Stimulated activated CD4-positive, alpha-beta T cell treated with anti-CD3 and anti-CD28 coated beads, Interleukin-2, amount 100 ng/mL, for 24 hours (primary cell): ENCODE results near the gene SPACA7.

ENCODE experiments used
- DNase-seq, 2 donors: peaks; one replicate each; pipeline ENCODE4 v3.0.0-alpha.2; 2020

Gene SPACA7, protein sequence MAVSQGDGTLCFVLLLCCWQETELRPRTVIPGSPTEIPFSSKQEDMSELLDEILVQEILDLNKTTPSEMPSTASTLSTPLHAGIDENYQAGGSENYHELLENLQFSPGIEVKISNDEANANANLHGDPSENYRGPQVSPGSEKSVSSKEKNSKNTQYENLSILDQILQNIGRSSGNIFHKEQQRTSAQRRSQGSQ

DNA sequence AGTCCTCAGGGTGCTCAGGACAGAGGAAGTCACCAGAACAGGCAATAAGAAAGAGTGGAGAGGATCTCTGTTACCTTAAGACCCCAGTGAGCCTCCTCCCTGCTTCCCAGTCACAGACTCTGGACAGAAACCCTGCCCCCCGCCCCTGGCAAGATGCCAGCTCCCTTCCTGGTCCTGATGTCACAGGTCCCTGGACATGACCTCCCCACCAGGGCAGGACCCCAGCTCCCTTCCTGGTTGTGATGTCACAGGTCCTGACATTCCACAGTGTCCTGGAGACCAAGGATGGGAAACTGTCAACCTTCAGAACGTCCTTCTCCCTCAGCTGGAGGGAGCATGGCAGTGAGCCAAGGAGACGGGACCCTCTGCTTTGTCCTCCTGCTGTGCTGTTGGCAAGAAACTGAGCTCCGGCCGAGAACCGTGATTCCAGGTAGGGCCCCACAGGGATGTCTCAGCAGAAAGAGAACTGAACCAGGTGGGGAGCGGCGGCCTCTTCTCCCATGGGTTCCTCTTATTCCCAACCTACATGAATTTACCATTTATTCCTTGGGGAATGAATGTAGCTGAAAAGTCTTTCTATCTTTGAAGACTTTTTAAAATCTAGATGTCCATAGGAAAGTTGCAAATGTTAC, at the start of gene SPACA7:
SPACA7 (plus strand) TSS at position 306 of the 632 bp plus-strand sequence; CDS start at position 337, 31 bp downstream.
- DNase-seq: no peak

DNA sequence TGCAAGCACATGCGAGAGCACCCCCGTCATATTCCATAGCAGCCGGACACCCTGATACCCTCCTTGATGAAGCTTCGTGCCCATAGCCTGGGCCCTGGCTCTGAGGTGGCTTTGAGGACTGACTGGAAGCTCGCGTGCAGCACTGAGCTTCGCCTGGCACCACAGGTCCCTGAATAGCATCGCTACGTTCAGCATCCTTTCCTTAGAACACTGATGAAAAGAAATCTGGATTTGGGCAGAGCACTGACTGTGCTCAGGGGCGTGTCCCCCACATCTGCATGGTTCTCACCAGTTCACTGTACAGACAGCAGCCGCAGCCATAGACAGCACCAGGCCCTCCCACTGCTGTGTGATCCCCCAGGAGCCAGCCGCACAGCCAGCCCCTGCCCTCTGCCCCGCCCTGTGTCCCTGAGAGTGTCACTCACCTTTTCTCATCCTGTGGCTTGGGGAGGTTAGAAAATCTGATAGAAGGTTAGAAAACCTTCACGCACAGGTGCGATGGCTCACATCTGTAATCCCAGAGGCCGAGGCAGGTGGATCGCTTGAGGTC, 49.3 kb upstream of the SPACA7 start:
- no peak for DNase-seq

- DNase-seq: no peak
These were observed 47.2 kb upstream of the SPACA7 start for GRCh38 chr13:112328936-112329335.

DNA sequence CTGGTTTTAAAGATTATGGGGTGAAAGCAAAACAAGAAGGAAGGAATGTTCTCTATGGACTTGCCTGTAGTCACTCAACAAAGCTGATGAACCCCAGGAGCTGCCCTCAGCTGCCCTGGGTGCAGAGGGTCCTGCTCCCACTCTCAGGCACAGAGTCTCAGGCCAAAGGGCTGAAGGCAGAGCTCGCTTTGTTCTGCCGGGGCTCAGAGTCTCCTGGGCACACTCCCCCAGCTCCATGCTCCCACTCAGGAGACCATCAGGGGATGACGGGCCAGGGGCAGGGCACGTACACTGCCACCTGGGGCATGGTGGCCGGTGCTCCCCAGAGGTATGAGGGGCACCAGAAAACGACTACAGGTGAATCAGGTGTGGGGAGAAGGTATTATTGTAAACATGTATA, 46.8 kb upstream of the SPACA7 start:
- DNase-seq: no peak

GRCh38 chr13:112330066-112330465, 46.1 kb upstream of the SPACA7 start:
- no peak for DNase-seq

DNA sequence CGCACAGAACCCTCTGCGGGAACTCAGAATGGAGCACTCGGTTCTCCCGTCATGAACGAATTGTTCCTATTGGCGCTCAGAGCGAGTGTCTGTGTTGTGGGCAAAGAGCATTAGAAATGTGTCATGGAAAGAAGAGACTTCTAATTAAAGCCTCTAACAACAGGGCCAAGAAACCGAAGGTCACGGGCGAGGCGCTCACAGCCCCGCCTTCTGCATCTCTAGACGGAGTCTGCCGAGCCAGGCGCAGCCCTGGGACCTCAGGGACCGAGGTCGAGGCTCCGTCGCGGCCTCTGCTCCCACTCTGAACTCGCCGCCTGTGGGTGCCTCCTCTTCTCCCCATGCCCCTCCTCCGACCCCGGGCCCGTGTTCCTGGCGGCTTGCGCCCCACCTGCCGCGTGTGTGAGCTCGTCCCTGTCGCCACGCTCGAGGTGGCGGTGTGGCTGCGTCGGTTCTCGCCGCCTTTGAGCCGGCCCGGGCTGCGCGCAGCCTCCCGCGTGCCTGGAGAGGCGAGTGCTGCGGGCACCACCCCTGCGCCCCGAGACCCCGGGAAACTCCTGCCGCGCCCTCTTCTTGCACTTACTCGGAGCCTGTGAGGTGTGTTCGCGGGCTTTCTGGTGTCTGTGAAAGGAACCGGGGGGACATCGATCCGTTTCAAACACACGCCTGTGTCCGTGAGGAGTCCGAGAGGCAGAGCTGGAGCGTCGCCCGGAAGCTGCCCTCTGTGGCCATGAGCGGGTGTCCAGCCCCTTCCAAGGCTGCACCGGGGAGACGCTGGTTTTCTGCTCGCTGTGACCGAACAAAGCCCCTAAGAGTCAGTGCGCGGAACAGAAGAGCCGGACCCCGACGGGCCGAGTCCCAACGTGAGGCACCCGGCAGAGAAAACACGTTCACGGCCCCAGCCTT, 45.4 kb upstream of the SPACA7 start:
- no peak for DNase-seq

GRCh38 chr13:112331675-112332074, 44.5 kb upstream of the SPACA7 start:
- DNase-seq: no peak

DNA sequence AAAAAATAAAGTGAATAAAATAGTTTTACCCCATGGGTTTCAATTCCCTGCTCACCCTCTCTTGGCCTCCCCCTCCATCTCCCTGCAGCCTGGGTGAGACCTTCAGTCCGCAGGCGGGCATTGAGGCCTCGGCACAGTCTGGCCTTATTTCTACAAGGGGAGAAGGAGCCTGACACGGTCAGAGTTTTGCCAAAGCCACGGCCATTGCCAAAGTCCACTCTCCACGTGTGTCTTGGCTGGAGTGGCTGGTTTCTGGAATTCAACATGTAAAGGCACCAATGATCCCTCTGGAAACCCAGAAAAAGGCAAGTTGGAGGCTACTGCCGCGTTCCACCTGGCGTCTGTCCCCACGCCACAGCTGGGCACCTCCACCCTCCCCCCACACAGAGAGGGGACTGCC, 43.4 kb upstream of the SPACA7 start:
- DNase-seq: no peak

GRCh38 chr13:112333756-112334543, 42.2 kb upstream of the SPACA7 start:
- DNase-seq: no peak

GRCh38 chr13:112335135-112335534, 41.0 kb upstream of the SPACA7 start:
- no peak for DNase-seq

GRCh38 chr13:112341446-112341845, 34.7 kb upstream of the SPACA7 start:
- DNase-seq: no peak

DNA sequence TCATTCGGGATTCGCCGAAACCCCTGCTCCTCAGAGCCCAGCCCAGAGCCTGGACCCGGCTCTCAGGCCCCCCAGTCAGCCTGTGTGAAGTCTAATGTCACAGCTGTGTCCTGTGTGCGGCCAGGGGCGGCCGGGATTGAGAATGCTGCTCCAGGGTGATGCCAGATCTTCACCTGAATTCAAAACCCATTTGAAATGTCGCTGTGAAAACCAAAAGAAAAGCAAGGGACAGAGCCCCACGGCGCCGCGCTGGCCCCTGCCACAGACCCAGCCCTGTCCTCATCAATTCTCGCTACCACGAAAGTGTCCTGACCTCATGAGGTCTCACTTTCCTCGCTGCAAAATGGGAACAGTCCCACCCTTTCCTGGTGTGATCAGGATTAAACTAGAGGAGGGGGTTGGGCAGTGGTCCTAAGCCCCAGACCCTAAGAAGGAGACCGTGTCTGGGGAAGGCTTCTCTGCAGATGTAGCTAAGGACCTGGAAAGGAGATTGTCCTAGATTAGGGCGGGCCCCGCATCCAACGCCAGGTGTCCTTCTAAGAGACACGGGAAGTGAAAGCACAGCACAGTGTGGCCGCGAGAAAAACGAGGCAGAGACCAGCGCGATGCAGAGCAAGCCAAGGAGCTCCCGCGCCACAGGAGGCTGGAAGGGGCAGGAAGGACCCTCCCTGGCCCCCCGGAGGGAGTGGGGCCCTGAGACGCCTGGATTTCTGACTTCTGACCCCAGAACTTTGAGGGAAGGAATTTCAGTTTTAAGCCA, 34.0 kb upstream of the SPACA7 start:
- DNase-seq: no peak

DNA sequence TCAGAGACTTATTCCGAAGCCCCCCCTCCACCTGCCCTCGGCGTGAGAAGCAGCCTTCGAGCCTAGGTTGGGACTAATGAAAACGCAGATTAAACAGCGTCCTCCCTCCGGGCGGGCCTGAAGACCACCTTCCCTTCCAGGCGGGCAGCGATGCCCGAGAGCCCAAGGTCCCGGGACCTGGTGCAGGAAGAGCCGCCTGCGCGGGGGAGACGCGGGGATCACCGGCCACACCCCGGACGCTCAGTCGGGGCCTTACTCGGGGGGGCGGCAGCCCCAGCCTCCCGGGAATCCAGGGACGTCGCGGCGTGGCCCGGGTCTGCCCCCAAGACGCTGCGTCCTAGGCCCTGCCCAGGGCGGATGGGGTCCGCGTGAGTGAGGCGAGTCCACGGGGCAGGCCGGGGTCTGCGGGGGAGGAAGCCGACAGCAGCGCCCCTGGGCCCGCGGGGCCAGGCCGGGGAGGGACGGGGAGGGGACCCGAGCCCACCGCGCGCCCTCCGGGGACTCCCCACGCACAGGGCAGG, 33.3 kb upstream of the SPACA7 start:
- no peak for DNase-seq

DNA sequence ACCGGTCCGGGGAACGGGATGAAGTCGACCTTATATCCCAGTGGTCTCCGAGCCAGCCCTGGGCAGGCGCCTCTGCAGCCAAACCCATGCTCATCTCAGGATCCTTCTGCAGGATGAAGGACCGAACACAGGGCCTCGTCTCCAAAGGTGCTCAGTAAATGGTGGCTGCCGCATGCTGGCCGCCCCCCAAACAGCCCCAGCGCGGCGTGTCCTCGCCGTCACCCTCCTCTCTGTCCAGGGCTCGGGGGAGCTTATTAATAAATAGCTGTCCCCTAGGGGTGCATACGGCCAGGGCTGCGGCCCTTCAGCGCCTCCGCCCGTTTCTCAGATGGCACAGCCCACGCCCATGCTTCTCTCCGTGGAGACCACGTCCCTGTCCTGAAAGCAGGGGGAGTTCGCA, 32.6 kb upstream of the SPACA7 start:
- DNase-seq: no peak

DNA sequence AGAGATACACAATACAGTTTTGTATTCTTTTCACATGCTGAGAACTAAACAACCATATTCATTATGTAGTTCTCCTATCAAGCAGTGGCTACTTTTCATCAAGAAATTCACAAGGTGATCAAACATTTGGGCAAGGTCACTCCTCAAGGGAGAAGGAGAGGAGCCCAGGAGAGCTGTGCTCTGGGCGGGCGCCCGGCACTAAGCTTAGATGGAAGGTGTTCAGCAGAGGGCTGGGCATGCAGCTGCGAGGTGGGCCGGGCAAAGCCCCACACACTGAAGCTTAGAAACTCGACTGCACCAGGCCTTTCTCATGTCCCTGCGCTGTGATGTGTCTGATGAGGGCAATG, 30.4 kb upstream of the SPACA7 start:
- no peak for DNase-seq

DNA sequence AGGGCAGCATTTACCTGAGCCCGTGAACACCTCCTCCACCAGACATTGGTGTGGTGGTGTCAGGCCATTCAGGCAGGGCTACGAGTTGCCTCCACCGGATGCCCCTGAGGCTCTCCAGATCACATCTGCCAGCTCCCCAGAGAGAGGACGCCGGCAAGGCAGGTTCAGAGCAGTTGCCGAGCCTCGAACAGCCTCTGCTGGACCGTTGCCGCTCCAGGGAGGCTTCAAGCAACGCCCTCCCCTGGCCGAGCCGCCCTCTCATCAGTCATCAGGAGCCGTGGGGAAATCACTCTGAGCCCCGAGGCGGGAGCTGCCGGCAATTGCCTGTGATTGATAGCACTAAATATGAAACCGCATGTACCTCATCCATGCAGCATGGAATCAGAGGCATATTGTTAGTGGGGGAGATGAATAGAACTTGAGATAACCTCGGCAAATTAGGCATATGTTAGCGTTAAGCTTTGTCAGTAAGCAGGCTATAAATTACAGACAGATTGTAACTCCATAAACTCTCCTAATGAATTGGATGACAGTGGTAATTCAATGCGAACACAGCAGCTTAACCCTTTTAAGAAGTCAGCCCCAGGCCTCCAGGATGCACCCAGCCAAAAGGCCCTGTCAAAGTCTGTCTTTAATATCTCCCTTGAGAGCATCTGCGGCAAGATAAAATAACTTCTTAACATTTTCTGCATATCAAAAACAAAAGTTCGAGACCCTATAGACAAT, 29.8 kb upstream of the SPACA7 start:
- DNase-seq: peak in 1 of 2 donors; percentile 8

- DNase-seq: no peak
These were observed 29.3 kb upstream of the SPACA7 start for GRCh38 chr13:112346899-112347229.

GRCh38 chr13:112347986-112348385, 28.2 kb upstream of the SPACA7 start:
- DNase-seq: no peak

GRCh38 chr13:112348642-112349345, 27.4 kb upstream of the SPACA7 start:
- no peak for DNase-seq

DNA sequence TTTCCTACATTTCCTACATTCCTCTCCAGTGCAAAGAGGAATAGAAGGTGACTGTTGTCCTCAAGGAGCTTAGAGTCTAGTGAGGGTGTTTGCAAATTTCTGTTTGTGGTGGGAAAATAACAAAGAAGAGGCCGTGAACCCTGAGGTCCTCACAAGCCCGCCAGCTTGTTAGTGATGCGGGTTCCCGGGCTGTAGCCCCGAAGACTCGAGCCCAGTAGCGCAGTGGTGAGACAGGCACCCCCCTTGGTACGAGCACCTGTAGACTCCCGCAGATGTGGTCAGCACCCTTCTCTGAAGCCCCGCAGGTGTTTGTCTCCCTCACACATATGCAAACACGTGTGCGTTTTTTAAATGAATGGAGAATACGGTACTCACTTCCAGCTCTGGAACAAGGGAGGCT, 26.5 kb upstream of the SPACA7 start:
- no peak for DNase-seq

DNA sequence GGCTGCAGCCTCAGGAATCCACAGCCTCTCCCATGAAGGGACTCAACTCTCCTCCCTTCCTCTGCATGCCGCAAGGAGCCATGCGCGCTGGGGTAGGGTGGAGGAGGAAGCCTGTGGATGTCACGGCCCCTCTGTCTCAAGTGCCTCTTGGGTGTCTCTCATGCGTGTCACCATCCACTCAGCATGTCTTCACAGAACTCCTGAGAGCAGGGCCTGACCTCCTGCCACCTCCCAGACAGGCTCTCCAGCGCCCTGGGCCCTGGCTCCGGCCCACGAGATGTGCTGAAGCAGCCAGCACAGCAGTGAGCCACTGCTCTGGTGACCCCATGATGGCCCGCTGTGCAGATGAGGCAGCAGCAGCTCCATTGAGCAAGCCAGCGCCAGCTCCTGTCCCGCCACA, 25.9 kb upstream of the SPACA7 start:
- DNase-seq: no peak
